Measurements from ENCODE around the gene LRRC23. TPM values are rescaled to one million over a fixed set of nuclear protein-coding genes. Genes with fewer than 3 reads are reported as not detected.

The LRRC23 gene
- total RNA-seq, 1 donor from 2014 or later: 7.7 TPM

DNA sequence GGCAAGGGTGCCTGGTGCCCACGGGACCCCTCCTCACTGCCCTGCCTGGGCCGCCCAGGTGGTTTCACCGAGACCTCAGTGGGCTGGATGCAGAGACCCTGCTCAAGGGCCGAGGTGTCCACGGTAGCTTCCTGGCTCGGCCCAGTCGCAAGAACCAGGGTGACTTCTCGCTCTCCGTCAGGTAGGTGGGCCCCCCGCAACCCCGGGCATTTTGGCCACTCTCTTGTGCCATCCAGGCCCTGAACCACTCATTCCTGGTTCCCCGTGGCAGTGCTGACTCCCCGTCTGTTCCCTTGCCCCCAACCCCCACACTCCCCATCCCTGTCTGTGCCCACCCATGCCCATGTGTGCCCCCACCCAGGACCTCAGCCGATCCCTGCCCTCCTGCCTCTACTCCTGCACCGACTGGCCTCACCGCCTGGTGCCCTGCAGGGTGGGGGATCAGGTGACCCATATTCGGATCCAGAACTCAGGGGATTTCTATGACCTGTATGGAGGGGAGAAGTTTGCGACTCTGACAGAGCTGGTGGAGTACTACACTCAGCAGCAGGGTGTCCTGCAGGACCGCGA is 47.0 kb downstream of the LRRC23 start:
- ATAC-seq (no peak), DNase-seq (peak; percentile 16)
- intact Hi-C loops (cut with micrococcal nuclease): loop anchor here (10.0 kb wide), 1 partner anchor 153 kb away; the partner anchor contains the start of gene C1RL

DNA sequence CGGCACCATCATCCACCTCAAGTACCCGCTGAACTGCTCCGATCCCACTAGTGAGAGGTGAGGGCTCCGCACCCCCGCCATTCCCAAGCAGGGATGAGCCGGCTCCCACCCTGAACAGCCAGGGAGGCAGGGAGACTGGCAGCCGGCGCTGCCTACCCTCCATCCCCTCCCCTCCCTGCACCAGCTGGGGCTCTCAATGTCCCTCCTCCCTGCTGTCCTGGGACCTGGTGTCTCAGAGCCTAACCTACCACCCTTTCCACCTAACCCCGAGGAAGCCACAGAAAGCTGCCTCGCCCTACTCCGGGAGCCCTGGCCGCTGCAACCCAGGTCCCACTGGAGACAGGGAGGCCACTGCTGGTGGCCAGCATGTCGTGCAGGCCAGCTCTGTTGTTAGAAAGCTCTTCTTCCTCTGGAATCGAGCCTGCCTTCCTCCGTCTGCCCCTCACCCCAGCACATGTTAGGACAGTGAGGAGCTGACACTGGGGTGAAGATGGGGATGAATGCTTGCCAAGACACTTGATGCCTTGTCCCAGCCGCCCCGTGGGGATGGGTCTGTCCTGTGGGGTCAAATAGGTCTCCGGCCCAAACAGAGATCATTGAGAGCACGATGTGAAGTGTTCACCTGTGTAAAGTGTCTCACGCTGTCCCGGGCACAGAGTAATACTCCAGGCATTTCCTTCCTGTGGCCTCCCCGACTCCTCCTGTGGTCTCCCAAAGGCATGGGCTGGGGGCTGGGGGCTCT is 47.7 kb downstream of the LRRC23 start:
- intact Hi-C loops (cut with micrococcal nuclease): loop anchor here (10.0 kb wide), 1 partner anchor 153 kb away; the partner anchor contains the start of gene C1RL
- ATAC-seq: no peak
- no peak for DNase-seq

DNA sequence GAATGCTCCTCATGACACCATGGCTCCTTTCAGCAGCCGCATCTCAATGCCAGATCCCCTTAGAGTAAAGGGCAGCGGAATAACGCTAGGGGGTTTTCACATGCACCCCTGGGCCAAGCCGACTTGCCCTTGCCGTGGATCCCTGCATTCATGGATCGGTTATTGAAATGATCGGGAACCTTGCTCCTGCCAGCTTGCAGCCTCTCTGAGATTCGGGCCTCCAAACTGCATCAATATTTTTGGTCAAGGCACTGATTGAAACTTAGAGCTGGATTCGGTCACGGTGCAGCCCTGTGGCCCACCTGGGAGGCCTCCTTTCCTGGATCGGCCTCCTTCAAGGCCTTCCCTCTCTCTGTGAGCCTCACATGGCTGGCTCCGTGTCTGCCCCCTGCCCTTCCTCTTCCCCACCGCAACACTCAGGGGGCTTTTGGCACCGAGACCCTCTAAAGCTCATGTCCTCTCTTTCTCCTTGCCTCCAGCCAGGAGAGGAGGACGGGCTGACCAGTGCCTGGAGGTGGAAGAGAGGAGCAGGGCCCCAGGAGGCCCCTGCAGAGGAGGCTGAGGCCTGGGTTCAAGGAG is 48.3 kb downstream of the LRRC23 start:
- DNase-seq (peak; percentile 20), ATAC-seq (no peak)
- intact Hi-C loops (cut with micrococcal nuclease): loop anchor here (10.0 kb wide), 1 partner anchor 152 kb away; the partner anchor contains the start of gene C1RL

DNA sequence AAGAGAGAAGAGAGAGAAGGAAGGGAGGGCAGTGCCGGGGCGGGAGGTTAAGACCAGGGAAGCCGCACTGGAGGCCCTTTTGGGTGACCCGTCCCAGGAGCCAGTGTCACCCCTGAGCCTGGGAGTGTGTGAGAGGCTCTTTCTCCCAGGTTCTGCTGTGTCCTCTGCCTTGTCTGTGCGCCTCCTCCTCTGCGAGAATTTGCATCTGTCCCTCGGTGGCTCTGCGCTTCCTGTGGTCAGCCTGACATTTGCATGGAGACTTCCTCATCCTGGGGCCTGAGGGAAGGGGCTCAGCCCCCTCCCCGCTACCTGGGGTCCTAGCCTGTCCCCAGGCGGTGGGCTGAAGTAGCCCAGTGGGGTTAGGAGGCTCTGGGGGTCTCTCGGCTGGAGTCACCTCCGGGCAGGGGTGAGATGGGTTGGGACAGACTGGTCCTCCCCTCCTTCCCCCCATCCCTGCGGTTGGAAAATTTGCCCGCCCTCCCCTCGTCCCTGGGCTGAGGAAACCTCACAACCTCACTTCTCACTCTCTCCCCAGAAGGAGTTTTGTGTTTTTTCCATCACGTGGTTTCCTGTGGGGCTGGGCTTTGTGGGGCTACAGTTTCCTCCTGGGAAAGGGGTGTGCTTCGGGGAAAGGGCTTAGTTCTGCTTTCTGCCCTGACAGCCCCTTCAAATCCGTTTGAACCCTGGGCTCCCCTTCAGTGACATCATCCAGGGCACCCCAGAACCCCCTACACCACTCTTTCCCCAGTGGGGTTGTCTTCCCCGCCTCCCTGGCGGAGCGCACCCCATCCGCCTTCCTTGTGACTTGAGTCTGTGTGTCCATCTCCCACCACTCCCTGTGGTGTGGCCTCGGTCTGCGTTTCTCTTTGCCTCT is 49.1 kb downstream of the LRRC23 start:
- peak; percentile 66 for ATAC-seq
- intact Hi-C loops (cut with micrococcal nuclease): loop anchor here (10.0 kb wide), 1 partner anchor 151 kb away; the partner anchor contains the start of gene C1RL
- DNase-seq: peak; percentile 53

DNA sequence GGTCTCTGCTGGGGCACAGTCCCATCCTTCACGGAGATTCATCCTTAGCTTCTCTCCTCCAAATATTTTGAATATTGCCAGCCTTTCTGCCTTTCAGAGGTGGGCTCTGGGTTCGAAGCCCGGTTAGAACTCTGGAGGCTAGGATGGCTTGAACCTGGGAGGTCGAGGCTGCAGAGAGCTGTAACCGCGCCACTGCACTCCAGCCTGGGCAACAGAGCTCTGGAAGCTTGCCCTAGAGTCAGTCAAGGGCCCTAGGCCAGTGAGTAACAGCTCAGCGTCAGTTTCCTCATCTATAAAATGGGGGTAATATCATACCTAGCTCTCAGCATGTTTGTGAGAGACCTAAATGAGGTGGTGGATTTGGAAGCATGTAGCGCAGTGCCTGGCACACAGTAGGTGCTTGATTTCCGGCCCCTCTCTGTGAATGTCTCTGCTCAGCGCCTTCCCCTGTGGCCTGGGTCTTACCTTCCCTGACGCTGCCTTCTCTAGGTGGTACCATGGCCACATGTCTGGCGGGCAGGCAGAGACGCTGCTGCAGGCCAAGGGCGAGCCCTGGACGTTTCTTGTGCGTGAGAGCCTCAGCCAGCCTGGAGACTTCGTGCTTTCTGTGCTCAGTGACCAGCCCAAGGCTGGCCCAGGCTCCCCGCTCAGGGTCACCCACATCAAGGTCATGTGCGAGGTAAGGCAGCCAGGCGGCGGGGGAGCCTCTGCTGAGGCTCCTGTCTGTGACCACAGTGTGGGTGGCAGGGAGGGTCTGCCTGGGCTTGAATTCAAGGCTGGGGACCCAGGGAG is 49.9 kb downstream of the LRRC23 start:
- ATAC-seq: no peak
- intact Hi-C loops (cut with micrococcal nuclease): loop anchor here (10.0 kb wide), 1 partner anchor 150 kb away; the partner anchor contains the start of gene C1RL
- DNase-seq: peak; percentile 23

DNA sequence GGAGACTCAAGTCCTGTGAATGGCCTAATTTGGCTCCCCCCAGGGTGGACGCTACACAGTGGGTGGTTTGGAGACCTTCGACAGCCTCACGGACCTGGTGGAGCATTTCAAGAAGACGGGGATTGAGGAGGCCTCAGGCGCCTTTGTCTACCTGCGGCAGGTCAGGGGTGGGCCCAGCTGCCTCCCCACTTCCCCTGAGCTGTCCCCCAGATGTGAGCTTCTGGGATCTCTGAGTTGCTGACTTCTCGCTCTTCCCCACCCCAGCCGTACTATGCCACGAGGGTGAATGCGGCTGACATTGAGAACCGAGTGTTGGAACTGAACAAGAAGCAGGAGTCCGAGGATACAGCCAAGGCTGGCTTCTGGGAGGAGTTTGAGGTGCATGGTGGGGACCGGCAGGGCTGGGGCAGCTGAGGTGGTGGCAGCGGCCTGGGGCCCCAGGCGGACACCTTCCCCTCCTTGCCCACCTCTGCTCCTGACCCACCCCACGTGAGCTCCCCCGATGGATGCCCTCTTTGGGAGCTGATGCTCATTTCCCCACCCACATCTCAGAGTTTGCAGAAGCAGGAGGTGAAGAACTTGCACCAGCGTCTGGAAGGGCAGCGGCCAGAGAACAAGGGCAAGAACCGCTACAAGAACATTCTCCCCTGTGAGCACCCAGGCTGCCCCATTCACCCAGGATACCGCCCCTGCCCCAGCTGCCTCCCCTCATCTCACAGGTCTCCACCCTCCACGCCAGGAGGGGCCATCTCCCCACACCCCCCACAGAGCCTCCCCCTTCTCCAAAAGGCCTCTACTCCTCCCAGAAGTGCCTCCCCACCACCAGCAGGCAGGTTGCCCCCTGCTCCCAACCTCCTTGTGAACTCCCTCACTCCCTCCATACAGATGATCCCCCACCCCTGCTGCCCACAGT is 50.7 kb downstream of the LRRC23 start:
- ATAC-seq: no peak
- DNase-seq: peak; percentile 14
- intact Hi-C loops (cut with micrococcal nuclease): loop anchor here (10.0 kb wide), 1 partner anchor 149 kb away; the partner anchor contains the start of gene C1RL

DNA sequence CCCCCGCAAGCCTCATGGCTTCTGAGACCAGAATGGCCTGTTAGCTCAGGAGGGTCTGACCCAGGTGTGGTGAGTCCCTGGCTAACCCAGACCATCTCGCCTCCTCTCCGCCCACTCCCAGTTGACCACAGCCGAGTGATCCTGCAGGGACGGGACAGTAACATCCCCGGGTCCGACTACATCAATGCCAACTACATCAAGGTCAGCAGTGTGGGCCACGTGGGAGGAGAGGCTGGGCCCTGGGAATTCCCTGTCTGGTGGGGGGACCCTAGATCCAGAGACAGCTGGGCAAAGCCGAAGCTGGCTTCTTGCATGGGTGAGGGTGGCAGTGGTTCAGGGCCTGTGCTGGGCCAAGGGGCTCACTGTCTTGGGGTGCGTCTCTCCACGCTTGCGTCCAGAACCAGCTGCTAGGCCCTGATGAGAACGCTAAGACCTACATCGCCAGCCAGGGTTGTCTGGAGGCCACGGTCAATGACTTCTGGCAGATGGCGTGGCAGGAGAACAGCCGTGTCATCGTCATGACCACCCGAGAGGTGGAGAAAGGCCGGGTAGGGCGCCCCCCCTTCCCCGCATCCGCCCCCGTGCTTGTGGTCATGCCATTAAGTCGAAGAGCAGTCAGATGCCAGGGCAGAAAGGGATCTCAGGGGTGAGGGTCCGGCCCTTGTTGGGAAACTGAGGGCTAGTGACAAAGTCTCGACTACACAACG is 51.6 kb downstream of the LRRC23 start:
- ATAC-seq: no peak
- DNase-seq: no peak
- intact Hi-C loops (cut with micrococcal nuclease): loop anchor here (10.0 kb wide), 1 partner anchor 149 kb away; the partner anchor contains the start of gene C1RL

DNA sequence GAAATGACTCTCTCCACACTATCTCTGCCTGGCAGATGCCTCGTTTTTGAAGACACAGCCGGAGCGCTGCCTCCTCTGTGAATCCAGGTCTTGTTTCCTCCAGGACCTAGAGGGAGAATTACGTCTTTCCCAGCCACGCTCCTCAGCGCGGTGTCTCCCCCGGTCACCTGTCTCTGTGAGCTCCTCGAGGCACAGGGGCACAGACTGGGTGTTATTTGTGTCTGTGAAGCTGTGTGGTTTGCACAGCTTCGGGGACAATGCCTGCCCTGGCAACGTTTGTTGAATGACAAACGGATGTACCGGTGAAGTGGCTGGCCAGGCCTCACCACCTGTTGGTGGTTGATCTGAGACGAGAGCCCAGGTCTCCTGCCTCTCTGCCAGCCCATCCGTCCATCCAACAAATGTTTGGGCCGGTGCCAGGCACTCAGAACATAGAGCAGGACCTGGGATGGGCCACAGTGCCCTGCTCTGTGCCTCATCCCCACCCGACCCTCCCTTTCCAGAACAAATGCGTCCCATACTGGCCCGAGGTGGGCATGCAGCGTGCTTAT is 52.6 kb downstream of the LRRC23 start:
- ATAC-seq (no peak), DNase-seq (no peak)
- intact Hi-C loops (cut with micrococcal nuclease): loop anchor here (10.0 kb wide), 1 partner anchor 148 kb away; the partner anchor contains the start of gene C1RL

DNA sequence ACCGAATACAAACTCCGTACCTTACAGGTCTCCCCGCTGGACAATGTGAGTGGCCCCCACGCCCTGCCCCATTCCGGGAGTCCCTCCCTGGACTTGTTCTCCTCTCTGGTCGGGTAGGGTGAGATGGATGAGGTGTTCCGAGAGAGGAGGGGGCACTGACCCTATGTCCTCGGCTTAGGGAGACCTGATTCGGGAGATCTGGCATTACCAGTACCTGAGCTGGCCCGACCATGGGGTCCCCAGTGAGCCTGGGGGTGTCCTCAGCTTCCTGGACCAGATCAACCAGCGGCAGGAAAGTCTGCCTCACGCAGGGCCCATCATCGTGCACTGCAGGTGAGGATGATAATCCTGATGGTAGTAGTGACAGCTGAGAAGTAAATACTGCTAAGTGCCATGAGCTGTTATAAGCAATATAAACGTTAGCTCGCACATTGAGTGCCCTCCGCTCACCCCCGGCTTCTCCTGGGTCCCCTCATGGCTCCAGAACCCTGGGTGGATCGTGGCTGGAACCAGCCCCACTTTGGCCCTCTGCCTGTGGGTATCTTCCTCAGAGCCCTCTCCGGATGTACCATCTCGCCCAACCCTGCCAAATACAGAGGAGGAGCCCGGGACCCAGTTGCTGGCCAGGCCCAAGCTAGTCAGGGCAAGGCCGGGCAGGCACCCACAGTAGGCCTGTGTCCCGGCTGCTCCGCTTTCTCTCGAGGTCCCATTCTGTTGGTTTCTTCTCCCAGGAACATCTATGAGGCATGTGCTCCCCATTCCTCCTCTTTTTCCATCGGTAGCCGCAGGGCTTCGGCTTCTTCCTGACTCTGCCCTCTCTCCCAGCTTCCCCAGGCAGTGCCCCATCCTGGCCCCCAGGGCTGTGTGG is 53.4 kb downstream of the LRRC23 start:
- DNase-seq (no peak), ATAC-seq (no peak)
- intact Hi-C loops (cut with micrococcal nuclease): loop anchor here (10.0 kb wide), 1 partner anchor 147 kb away; the partner anchor contains the start of gene C1RL

DNA sequence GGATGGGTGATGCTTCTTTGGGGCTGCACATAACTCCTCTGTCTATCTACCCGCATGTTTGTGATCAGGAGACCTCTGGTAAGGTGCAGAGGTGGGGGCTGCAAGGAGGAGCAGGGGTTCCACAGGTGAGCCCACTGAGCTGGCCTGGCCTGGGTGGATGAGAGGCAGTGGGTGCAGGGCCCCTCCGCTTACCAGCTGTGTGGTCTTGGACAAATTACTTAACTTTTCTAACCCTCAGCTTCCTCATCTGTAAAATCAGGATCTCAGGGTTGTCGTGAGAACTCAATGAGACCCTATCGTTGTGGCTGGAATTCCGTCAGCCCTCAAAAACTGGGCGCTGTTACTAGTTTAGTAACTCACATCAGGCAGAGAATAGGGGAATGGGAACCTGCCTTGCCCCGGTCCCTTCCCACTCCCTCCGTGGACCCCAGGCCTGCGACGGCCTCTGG is 54.0 kb downstream of the LRRC23 start:
- DNase-seq (no peak), ATAC-seq (no peak)
- intact Hi-C loops (cut with micrococcal nuclease): loop anchor here (10.0 kb wide), 1 partner anchor 146 kb away; the partner anchor contains the start of gene C1RL

DNA sequence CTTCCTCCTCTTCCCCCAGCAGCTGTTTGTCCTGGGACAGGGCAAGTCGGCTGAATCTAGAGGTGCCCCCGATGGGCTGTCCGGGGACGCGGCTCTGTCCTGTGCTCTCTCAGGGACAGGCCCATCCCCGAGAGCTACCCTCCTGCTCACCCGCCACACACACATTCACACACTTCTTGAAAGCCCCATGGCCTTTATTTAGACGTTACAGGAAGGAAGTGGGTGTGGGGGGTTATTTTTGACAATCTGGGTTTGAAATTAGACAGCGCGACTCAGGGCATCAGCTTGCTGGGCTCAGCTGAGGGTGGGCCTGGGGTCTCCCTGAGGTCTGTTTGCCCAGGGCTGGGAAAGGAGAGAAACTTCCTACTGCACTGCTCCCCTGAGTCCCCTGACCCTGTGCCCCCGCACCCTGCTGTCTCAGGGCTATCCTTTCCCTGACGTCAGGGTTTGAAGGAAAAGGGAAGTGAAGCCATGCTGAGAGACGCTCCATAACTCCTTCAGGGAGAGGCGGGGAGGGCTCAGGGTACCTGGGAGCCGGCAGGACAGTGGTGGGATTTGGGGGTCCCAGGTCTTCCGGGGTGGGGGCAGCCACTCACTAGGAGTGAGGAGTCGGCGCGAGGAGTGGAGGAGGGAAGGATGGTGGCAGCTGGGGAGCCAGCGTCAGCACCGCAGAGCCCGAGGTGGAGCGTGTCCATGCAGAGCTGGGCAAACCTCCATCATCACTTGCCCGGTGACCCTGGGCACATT is 54.6 kb downstream of the LRRC23 start:
- intact Hi-C loops (cut with micrococcal nuclease): loop anchor here (10.0 kb wide), 1 partner anchor 146 kb away; the partner anchor contains the start of gene C1RL
- ATAC-seq (peak; percentile 31), DNase-seq (no peak)

DNA sequence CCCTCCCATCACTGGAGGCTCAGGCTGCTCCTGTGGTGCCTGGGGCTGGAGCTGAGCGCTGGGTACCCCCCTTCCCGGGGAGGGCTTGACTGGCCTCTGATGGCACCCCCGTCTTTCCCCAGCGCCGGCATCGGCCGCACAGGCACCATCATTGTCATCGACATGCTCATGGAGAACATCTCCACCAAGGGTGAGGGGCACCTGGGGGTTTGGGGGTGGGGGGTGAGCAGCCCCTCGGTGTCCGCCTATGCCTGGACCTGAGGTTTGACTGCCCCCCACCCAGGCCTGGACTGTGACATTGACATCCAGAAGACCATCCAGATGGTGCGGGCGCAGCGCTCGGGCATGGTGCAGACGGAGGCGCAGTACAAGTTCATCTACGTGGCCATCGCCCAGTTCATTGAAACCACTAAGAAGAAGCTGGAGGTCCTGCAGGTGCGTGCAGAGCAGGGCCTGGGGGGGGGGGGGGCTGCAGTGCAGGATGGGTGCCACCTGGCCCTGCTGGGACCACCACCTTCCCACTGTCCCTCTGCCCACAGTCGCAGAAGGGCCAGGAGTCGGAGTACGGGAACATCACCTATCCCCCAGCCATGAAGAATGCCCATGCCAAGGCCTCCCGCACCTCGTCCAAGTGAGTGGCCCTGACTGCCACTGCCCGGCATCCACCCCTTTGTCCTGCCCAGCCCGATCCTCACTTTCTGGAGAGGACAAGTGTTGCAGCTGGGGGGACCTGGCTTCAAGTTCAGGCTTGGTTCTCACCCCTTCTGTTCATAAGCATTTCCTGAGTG is 55.4 kb downstream of the LRRC23 start:
- no peak for DNase-seq
- intact Hi-C loops (cut with micrococcal nuclease): loop anchor here (10.0 kb wide), 1 partner anchor 145 kb away; the partner anchor contains the start of gene C1RL
- ATAC-seq: no peak

DNA sequence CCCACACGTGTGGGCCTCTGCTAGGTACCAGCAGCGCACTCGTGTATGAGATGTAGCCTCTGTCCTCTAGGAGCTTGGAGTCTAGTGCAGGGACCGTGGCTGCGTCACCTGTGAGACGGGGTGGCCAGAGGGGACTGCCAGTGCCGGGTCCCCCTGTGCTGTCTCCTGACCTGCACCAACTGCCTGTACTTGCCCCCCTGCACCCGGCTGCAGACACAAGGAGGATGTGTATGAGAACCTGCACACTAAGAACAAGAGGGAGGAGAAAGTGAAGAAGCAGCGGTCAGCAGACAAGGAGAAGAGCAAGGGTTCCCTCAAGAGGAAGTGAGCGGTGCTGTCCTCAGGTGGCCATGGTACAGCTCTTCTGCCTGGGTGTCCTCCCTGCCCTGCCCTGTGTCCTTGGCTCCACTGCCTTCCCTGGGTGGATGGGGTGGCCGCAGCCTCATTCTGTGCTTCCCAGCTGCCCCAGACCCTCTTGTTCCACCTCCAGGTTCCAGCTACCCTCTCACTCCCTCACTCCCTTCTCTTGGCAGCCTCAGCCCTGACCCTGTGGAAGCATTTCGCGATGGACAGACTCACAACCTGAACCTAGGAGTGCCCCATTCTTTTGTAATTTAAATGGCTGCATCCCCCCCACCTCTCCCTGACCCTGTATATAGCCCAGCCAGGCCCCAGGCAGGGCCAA is 56.1 kb downstream of the LRRC23 start:
- ATAC-seq (no peak), DNase-seq (no peak)
- intact Hi-C loops (cut with micrococcal nuclease): no loop called here

Measured in left ventricle myocardium superior (tissue), 1 donor.